Astrocyte (in vitro differentiated cells and primary cell): Measurements from ENCODE around the gene RASSF5. TPM values are rescaled to one million over a fixed set of nuclear protein-coding genes. Genes with fewer than 3 reads are reported as not detected.

ENCODE experiments used
- DNase-seq: peaks from one replicate; pipeline ENCODE4 v3.0.0-alpha.2; 2010; ENCODE audit warnings: low read depth
- FAIRE-seq: peaks from 2 replicates; lab custom pipeline; 2011; peaks lifted over from hg19 to GRCh38; lab: Jason Lieb, UNC
- H2AFZ ChIP-seq: 2 replicates; pipeline ENCODE4 v1.6.0; 2012; ENCODE audit warnings: low read depth, low read length, inconsistent platforms
- H3K27ac ChIP-seq: 2 replicates; pipeline ENCODE4 v1.5.1; 2011; ENCODE audit warnings: low read depth, low read length, inconsistent platforms
- H3K27me3 ChIP-seq: 2 replicates; pipeline ENCODE4 v1.6.0; 2011; ENCODE audit warnings: low read length, inconsistent platforms; ENCODE audit not compliant: insufficient read depth
- H3K36me3 ChIP-seq: 2 replicates; pipeline ENCODE4 v1.5.1; 2011; ENCODE audit warnings: low read length, inconsistent platforms; ENCODE audit not compliant: insufficient read depth
- H3K4me1 ChIP-seq: 2 replicates; pipeline ENCODE4 v1.5.1; 2011; ENCODE audit warnings: low read length, inconsistent platforms; ENCODE audit not compliant: insufficient read depth
- H3K4me2 ChIP-seq: 2 replicates; pipeline ENCODE4 v1.6.0; 2012; ENCODE audit warnings: low read length, inconsistent platforms
- H3K4me3 ChIP-seq: 2 replicates; pipeline ENCODE4 v1.5.1; 2011; ENCODE audit warnings: low read depth, mild to moderate bottlenecking, low read length, inconsistent platforms; ENCODE audit not compliant: insufficient read depth
- H3K79me2 ChIP-seq: 2 replicates; pipeline ENCODE4 v1.6.0; 2012; ENCODE audit warnings: mild to moderate bottlenecking, low read length, inconsistent platforms; ENCODE audit not compliant: insufficient read depth
- H3K9ac ChIP-seq: 2 replicates; pipeline ENCODE4 v1.6.0; 2012; ENCODE audit warnings: mild to moderate bottlenecking, low read length, inconsistent platforms
- H3K9me3 ChIP-seq: 2 replicates; pipeline ENCODE4 v1.5.1; 2012; ENCODE audit warnings: low read depth, mild to moderate bottlenecking, low read length, inconsistent platforms; ENCODE audit not compliant: insufficient read depth
- H4K20me1 ChIP-seq: 2 replicates; pipeline ENCODE4 v1.6.0; 2012; ENCODE audit warnings: low read length, inconsistent platforms; ENCODE audit not compliant: insufficient read depth
- H3K27ac Mint-ChIP-seq: one replicate; pipeline ENCODE4 v1.8.0; 2021; ENCODE audit warnings: mild to moderate bottlenecking, mixed read lengths; ENCODE audit not compliant: unreplicated experiment
- H3K27me3 Mint-ChIP-seq: one replicate; pipeline ENCODE4 v1.8.0; 2021; ENCODE audit warnings: low read depth, mixed read lengths; ENCODE audit not compliant: unreplicated experiment
- H3K36me3 Mint-ChIP-seq: one replicate; pipeline ENCODE4 v1.8.0; 2021; ENCODE audit warnings: low read depth, mixed read lengths; ENCODE audit not compliant: unreplicated experiment
- H3K4me1 Mint-ChIP-seq: one replicate; pipeline ENCODE4 v1.8.0; 2021; ENCODE audit warnings: low read depth, mixed read lengths; ENCODE audit not compliant: unreplicated experiment
- H3K4me3 Mint-ChIP-seq: one replicate; pipeline ENCODE4 v1.8.0; 2021; ENCODE audit warnings: mild to moderate bottlenecking, moderate library complexity, mixed read lengths; ENCODE audit not compliant: unreplicated experiment
- H3K9me3 Mint-ChIP-seq: one replicate; pipeline ENCODE4 v1.8.0; 2021; ENCODE audit warnings: mild to moderate bottlenecking, mixed read lengths; ENCODE audit not compliant: unreplicated experiment
- CTCF ChIP-seq: IDR thresholded peaks from 2 replicates; pipeline ENCODE4 v1.5.1; 2011; ENCODE audit warnings: low read depth, mild to moderate bottlenecking, inconsistent platforms, low read length, moderate library complexity; ENCODE audit not compliant: insufficient read depth
- EZH2 ChIP-seq: IDR thresholded peaks from 2 replicates; pipeline ENCODE4 v1.6.1; 2012; ENCODE audit warnings: mild to moderate bottlenecking, low read length, inconsistent platforms; ENCODE audit not compliant: insufficient read depth
- total RNA-seq: library from RNA; stranded (reverse); gene quantifications from 2 replicates; pipeline ENCODE4 v1.2.1, GENCODE V29; 2021

RASSF5 gene
- total RNA-seq, 1 donor from 2014 or later, result 0.43 TPM

- no peaks in the 10 kb centered on the region for H4K20me1 ChIP-seq
- no peak for DNase-seq
- no peaks in the 10 kb centered on the region for H3K27me3 Mint-ChIP-seq
- H3K79me2 ChIP-seq, result no peaks in the 10 kb centered on the region
- H3K4me3 ChIP-seq, result no peak overlapping the region
- peaks cover 21% of the 10 kb centered on the region for H3K36me3 Mint-ChIP-seq
- no peak overlapping the region for H3K27ac Mint-ChIP-seq
- H3K4me3 Mint-ChIP-seq, result no peak overlapping the region
- no peaks in the 10 kb centered on the region for H3K9me3 Mint-ChIP-seq
- H3K9ac ChIP-seq, result no peak overlapping the region
- H3K27me3 ChIP-seq, result no peaks in the 10 kb centered on the region
- no peak overlapping the region for H3K4me2 ChIP-seq
- H3K4me1 Mint-ChIP-seq, result peaks cover 49% of the 10 kb centered on the region
- no peak for TF ChIP-seq CTCF
- TF ChIP-seq EZH2, result no peak
- peaks cover 32% of the 10 kb centered on the region for H3K36me3 ChIP-seq
- H3K4me1 ChIP-seq, result peaks cover 28% of the 10 kb centered on the region
- H3K9me3 ChIP-seq, result no peaks in the 10 kb centered on the region
- no peak overlapping the region for H3K27ac ChIP-seq
- FAIRE-seq, result no peak
- H2AFZ ChIP-seq, result no peak overlapping the region
Observed at GRCh38 chr1:206591696-206592095, 84.4 kb downstream of the RASSF5 start.

GRCh38 chr1:206593351-206593925, 86.1 kb downstream of the RASSF5 start:
- H3K9me3 Mint-ChIP-seq, result no peaks in the 10 kb centered on the region
- no peak for FAIRE-seq

More at GRCh38 chr1:206593351-206593925, 86.1 kb downstream of the RASSF5 start:
- Histone ChIP-seq H3K4me3 (no peak overlapping the region), H3K79me2 (no peaks in the 10 kb centered on the region), H3K27me3 (no peaks in the 10 kb centered on the region), H2AFZ (no peak overlapping the region), H3K9ac (no peak overlapping the region), H4K20me1 (no peaks in the 10 kb centered on the region), H3K4me2 (no peak overlapping the region), H3K36me3 (peaks cover 41% of the 10 kb centered on the region), H3K27ac (no peak overlapping the region), H3K4me1 (peaks cover 26% of the 10 kb centered on the region), H3K9me3 (no peaks in the 10 kb centered on the region)
- H3K4me1 Mint-ChIP-seq, result peaks cover 34% of the 10 kb centered on the region
- DNase-seq, result no peak
- TF ChIP-seq CTCF, result no peak
- TF ChIP-seq EZH2, result no peak
- H3K27me3 Mint-ChIP-seq, result no peaks in the 10 kb centered on the region
- peaks cover 18% of the 10 kb centered on the region for H3K36me3 Mint-ChIP-seq
- H3K27ac Mint-ChIP-seq, result no peak overlapping the region
- no peak overlapping the region for H3K4me3 Mint-ChIP-seq
